ENCODE data around the gene RMND1. TPM values are rescaled to one million over a fixed set of nuclear protein-coding genes. Genes with fewer than 3 reads are reported as not detected.

RMND1 gene
- total and polyA plus RNA-seq, 2 of the 13 experiments (the other 11 are each of a cell fraction or from before 2014, with no cell fraction given), result 34.0 to 72.5 TPM

DNA sequence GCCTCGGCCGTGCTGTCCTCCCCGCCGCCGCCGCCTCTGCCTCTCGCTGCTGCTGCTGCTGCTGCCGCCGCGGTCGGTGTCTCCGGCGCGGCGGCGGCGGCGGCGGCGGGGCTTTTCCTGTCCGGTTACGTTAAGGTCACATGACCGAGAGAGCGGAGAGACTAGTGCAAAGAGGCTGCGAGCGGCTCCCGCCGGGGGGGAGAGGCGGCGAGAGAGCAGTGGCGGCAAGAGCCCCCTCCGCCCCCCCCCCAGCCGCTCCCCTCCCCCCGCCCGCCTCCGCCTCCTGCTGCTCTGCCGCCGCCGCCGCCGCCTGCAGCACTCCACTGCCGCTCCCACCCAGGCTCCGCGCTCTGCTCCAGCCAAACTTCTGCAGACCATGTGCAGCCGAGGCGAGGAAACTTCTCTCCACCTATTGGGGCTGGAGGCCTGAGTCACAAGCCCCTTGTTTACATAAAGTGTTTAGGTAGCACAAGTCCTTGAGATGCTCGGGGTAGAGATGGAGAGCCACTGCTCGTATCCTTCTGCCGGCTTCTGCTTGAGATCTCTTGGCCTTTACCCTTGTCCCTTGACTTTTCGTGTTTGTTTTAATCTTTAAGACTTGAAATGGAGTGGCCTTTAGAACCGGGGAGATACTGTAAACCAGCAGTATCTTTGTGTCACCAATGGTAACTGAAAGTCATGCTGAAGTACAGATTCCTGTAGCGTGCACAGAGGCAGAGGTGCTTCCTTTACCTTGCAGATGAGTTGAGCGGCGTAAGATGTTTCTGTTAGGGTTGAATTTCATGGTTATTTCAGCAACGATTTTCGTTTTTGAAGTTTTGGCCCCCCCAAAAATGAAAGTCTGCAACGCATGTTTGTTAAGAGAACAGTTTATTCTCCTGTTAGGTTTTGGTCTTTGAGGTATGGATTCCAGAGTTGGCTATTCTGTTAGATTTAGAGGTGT, 60.2 kb downstream of the RMND1 start, which contains the start of gene ZBTB2 (continued):
- TF ChIP-seq, protein P1, sequence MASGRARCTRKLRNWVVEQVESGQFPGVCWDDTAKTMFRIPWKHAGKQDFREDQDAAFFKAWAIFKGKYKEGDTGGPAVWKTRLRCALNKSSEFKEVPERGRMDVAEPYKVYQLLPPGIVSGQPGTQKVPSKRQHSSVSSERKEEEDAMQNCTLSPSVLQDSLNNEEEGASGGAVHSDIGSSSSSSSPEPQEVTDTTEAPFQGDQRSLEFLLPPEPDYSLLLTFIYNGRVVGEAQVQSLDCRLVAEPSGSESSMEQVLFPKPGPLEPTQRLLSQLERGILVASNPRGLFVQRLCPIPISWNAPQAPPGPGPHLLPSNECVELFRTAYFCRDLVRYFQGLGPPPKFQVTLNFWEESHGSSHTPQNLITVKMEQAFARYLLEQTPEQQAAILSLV (CRISPR knock-in tag; IDR thresholded peaks at IDR 0.05; ENCODE audit: borderline replicate concordance), result no peak
- TF ChIP-seq PAF1 (CRISPR knock-in tag; IDR thresholded peaks at IDR 0.05), result no peak
- TF ChIP-seq ZNF367 (CRISPR knock-in tag; IDR thresholded peaks at IDR 0.05; ENCODE audit: borderline replicate concordance), result no peak
- TF ChIP-seq U2AF2 (IDR thresholded peaks at IDR 0.05; ENCODE audit: low read depth, low read length), result no peak
- TF ChIP-seq, protein P2, sequence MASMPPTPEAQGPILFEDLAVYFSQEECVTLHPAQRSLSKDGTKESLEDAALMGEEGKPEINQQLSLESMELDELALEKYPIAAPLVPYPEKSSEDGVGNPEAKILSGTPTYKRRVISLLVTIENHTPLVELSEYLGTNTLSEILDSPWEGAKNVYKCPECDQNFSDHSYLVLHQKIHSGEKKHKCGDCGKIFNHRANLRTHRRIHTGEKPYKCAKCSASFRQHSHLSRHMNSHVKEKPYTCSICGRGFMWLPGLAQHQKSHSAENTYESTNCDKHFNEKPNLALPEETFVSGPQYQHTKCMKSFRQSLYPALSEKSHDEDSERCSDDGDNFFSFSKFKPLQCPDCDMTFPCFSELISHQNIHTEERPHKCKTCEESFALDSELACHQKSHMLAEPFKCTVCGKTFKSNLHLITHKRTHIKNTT (CRISPR knock-in tag; IDR thresholded peaks at IDR 0.05), result no peak
- TF ChIP-seq ZNF563 (CRISPR knock-in tag; IDR thresholded peaks at IDR 0.05), result no peak; the same call in 1 of the 2 replicates
- no peak for TF ChIP-seq ZNF569 (CRISPR knock-in tag; IDR thresholded peaks at IDR 0.05; ENCODE audit: borderline replicate concordance)
- no peak for TF ChIP-seq NFKBIZ (CRISPR knock-in tag; IDR thresholded peaks at IDR 0.05)
- no peak for TF ChIP-seq PHB2 (IDR thresholded peaks at IDR 0.05; ENCODE audit: partially characterized antibody)
- no peak for TF ChIP-seq CREM (IDR thresholded peaks at IDR 0.05)
- TF ChIP-seq CREM (CRISPR knock-in tag; IDR thresholded peaks at IDR 0.05), result no peak
- TF ChIP-seq BRF2 (CRISPR knock-in tag; IDR thresholded peaks at IDR 0.05), result no peak
- no peak for TF ChIP-seq ZNF343 (CRISPR knock-in tag; IDR thresholded peaks at IDR 0.05)
- TF ChIP-seq RXRB (CRISPR knock-in tag; IDR thresholded peaks at IDR 0.05; ENCODE audit: borderline replicate concordance), result no peak; the same call in 1 of the 2 replicates
- no peak for TF ChIP-seq SOX6 (IDR thresholded peaks at IDR 0.05)
- no peak for TF ChIP-seq SOX6 (CRISPR knock-in tag; IDR thresholded peaks at IDR 0.05)
- no peak for TF ChIP-seq ARID2 (CRISPR knock-in tag; IDR thresholded peaks at IDR 0.05; ENCODE audit: borderline replicate concordance)
- no peak for TF ChIP-seq ZNF256 (CRISPR knock-in tag; conservative IDR thresholded peaks at IDR 0.05)
- TF ChIP-seq CAMTA2 (CRISPR knock-in tag; IDR thresholded peaks at IDR 0.05; ENCODE audit: borderline replicate concordance), result no peak
- TF ChIP-seq HOXA3 (CRISPR knock-in tag; IDR thresholded peaks at IDR 0.05), result 0 out of 2 replicates have a peak, but pooled peaks have one; percentile 12
- 0 out of 2 replicates have a peak, but pooled peaks have one; percentile 5 for TF ChIP-seq ONECUT2 (CRISPR knock-in tag; IDR thresholded peaks at IDR 0.05)
- no peak for TF ChIP-seq NFKB2 (CRISPR knock-in tag; IDR thresholded peaks at IDR 0.05; ENCODE audit: borderline replicate concordance)
- TF ChIP-seq ZNF530 (CRISPR knock-in tag; IDR thresholded peaks at IDR 0.05; ENCODE audit: low read depth), result no peak
- TF ChIP-seq KLF11 (CRISPR knock-in tag; IDR thresholded peaks at IDR 0.05), result no peak
- TF ChIP-seq PBX3 (CRISPR knock-in tag; IDR thresholded peaks at IDR 0.05; ENCODE audit: borderline replicate concordance), result no peak

Data from HepG2 (cell line).